Peyer's patch (tissue), 4 donors: Measurements from ENCODE around the gene SMKR1.

Source experiments
- POLR2A ChIP-seq, 2 donors: fragments of 450-650 bp; IDR thresholded peaks; one replicate each; pipeline ENCODE4 v1.5.1; 2017; ENCODE audit warnings: antibody characterized with exemption in 2 of 2, mild to moderate bottlenecking in 2 of 2, moderate library complexity in 2 of 2
- TF ChIP-seq, protein P1 (sequence below), 6 experiments: fragments of 450-650 bp in 4 of 6; fragments of 200-600 bp in 2 of 6; sonication (generic) in 1 of 6; IDR thresholded peaks; one replicate each; pipeline ENCODE4 v1.5.1; 2017 to 2019; ENCODE audit warnings: antibody characterized with exemption in 6 of 6, mild to moderate bottlenecking in 3 of 6, moderate library complexity in 1 of 6

DNA sequence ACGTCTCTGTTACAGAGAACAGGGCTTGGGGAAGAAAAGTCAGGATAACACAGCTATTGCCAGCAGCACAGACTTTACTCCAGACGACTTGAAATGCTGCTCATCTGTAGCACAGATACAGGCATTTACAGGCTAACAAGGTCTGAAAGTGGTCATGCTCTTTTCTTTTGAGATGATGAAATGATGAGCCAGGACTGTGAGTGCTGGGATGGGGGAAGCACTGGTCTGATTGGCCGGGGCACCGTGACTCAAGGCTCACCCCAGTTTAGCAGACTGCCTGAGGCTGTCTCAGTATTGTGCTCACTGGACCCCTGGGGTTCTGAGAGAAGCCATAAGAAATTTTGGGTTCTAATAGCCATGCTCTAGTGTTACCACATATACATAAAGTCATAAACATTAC lies 12.4 kb downstream of the SMKR1 start:
- TF ChIP-seq POLR2A (IDR thresholded peaks at IDR 0.05) = no peak
- TF ChIP-seq, protein P1, sequence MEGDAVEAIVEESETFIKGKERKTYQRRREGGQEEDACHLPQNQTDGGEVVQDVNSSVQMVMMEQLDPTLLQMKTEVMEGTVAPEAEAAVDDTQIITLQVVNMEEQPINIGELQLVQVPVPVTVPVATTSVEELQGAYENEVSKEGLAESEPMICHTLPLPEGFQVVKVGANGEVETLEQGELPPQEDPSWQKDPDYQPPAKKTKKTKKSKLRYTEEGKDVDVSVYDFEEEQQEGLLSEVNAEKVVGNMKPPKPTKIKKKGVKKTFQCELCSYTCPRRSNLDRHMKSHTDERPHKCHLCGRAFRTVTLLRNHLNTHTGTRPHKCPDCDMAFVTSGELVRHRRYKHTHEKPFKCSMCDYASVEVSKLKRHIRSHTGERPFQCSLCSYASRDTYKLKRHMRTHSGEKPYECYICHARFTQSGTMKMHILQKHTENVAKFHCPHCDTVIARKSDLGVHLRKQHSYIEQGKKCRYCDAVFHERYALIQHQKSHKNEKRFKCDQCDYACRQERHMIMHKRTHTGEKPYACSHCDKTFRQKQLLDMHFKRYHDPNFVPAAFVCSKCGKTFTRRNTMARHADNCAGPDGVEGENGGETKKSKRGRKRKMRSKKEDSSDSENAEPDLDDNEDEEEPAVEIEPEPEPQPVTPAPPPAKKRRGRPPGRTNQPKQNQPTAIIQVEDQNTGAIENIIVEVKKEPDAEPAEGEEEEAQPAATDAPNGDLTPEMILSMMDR (IDR thresholded peaks at IDR 0.05) = no peak
